CD4-positive, alpha-beta T cell treated with Interleukin-2 at 100 ng/mL for 4 hours (primary cell): ENCODE measurements around the gene ARHGEF11.
A peak's percentile ranks its signal among the peaks of the same experiment; 100 is the strongest.
"Not testable (repeated sequence)": the region's sequence is repeated elsewhere in the genome, so short reads cannot be mapped to it uniquely, and the experiment has no call there.

ENCODE experiments used
- DNase-seq: peaks from one replicate; pipeline ENCODE4 v3.0.0-alpha.2; 2020; ENCODE audit warnings: low spot score

ARHGEF11 gene

DNA sequence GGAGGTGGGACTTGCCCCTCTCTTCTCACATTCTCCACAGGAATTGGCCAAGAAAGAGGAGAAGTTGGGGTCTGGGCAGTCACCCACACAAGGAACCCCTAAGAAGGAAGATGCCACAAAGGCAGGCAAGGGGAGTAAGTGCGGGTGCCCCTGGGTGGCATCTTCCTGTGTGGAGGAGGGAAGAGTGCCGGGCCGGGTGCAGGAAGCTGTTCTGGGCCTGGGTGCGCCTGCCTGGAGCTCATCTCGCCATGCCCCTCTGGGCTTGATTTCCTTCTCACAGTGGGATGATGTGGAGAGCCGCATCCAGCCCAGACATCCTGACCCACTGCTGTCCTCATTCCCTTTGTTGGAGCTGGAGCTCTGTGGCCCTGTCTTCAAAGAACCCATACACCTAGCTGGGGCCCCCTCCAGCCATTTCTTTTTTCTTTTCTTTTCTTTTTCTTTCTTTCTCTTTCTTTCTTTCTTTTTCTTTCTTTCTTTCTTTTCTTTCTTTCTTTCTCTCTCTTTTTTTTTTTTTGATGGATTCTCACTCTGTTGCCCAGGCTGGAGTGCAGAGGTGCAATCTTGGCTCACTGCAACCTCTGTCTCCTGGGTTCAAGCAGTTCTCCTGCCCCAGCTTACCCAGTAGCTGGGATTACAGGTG, 115.8 kb downstream of the ARHGEF11 start:
- DNase-seq: no peak

DNA sequence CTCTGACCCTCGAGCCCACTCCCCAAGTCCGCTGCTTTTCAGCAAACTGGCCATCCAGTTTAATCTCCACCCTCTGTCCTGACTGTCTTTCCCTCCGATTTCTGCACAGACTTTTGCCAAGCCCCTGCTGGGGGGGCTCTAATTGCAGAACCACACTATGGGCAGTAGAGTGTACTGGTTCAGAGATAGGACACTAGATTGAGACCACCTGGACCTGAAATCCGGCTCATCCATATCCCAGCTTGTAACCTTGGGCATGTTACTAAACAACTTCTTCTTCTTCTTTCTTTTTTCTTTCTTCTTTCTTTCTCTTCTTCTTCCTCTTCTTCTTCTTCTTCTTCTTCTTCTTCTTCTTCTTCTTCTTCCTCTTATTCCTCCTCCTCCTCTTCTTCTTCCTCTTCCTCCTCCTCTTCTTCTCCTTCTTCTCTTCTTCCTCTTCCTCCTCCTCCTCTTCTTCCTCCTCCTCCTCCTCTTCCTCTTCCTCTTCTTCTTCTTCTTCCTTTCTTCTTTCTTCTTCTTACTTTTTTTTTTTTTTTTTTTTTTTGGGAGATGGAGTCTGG, 117.4 kb downstream of the ARHGEF11 start:
- no peak for DNase-seq

DNA sequence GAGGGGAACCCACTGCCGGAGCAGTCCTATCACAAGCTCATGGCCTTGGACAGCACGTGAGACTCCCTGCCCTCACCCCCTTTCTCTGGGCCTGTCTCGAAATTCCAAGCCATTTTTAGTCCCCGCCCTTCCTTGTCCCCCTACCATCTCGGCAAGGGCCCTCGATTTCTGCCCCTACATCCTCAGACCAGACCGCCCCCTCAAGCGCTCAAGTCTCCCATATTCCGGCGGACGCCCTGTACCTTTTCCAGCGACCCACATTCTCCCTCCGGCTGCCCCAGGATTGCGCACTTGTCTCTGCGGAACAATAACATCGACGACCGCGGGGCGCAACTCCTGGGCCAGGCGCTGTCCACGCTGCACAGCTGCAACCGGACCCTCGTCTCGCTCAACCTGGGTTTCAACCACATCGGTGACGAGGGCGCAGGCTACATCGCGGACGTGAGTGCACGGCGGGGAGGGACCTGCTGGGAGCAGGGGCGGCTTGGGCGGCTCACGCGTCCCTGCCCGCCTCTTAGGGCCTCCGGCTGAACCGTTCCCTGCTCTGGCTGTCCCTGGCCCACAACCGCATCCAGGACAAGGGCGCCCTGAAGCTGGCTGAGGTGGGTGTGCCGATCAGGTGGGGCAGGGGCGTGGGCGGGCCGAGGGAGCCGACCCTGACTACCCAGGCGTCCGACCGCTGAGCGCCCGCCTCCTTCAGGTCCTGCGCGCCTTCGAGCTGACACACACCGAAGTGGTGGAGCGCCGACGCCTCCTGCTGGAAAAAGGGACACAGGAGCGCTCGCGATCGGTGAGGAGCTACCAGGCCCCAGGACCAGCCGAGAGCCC, 118.1 kb downstream of the ARHGEF11 start:
- DNase-seq: peak; percentile 41

DNA sequence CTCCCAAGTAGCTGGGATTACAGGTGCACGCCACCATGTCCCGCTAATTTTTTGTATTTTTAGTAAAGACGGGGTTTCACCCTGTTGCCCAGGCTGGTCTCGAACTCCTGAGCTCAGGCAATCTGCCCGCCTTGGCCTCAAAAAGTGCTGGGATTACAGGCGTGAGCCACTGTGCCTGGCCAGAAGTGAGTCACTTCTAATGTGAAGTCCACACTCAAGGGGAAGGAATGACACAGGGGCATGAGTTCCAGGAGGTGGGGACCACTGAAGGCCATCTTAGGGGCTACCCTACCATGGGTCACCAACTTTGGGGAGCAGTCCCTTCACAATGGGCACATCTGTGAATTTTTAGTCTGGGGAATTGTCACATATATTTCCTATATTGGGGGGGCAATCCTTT, 118.8 kb downstream of the ARHGEF11 start:
- DNase-seq: not testable (repeated sequence)

DNA sequence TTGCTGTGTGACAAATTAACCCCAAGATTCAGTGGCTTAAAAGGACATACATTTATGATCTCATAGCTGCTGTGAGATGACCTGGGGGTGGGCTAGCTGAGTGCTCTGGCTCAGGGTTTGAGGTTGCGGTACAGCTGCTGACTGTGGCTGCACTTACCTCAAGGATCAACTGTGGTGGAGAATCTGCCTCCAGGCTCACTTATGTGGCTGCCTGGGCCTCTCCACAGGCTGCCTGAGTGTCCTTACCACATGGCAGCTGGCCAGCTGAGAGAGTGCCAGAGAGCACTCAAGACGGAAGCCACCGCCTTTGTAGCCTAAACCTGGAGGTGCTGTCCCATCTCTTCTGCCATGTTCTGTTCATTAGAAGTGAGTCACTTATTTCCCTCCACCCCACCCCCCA, 119.4 kb downstream of the ARHGEF11 start:
- no peak for DNase-seq

DNA sequence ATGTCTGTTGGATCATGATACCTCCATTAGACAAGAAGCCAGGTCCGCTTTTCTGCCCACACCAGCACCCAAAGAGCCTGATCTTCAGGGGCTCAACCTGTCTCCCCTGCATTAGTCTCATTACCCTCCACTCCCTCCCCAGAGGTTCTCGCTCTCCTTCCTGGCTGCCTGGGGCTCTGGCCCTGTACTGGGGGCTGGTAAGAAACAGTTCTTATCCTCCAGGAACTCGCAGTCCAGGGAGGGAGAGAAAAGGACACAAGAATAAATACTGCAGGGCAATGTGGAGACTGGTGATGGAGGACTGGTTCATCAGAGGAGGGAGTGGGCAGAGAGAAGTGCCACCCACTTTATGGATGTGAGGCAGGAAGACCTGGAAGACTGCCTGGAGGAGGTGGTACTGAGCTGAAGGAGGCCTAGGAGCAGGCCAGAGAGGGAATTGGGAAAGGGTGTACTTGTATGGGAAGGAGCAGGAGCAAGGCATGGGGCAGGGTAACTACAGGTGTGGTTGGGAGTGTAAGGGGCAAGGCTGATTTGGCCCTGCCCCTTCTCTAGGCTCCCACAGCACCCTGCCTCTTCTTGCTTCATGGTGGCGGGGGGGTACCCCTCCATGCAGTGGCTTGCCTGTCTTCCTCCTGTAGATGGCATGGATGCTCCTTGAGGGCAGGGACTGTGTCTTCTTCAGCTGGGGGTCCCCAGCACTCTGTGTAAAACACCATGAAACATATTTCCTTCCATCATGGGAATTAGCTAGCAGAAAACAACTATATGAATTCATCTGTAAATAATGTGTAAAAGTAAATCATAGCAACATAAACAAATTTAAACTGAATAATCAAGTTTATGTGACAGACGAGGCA, 120.2 kb downstream of the ARHGEF11 start:
- no peak for DNase-seq

DNA sequence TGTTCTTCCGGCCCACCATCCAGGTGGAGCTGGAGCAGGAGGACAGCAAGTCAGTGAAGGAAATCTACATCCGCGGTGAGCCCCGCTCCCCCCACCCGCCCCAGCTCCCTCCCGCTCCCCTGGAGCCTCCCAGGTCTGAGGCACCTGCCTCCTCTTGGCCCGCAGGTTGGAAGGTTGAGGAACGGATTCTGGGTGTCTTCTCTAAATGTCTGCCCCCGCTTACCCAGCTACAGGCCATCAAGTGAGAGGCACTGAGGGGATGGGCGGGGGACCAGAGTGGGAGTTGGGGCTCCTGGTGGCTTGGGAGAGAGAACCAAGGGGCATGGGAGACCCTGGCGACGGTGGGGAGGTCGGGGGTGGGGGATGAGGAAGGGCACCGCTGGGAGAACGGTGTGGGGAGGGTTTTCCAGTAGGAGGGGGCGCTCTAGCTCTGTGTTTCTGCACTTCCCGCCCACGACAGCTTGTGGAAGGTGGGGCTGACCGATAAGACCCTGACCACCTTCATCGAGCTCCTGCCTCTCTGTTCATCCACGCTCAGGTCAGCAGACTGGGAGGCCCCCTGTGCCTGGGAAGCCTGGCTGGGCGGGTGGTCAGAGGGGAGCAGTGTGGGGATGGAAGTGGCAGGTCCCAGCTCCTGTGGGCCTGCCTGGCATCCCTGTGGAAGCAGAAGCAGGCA, 120.9 kb downstream of the ARHGEF11 start:
- no peak for DNase-seq

DNA sequence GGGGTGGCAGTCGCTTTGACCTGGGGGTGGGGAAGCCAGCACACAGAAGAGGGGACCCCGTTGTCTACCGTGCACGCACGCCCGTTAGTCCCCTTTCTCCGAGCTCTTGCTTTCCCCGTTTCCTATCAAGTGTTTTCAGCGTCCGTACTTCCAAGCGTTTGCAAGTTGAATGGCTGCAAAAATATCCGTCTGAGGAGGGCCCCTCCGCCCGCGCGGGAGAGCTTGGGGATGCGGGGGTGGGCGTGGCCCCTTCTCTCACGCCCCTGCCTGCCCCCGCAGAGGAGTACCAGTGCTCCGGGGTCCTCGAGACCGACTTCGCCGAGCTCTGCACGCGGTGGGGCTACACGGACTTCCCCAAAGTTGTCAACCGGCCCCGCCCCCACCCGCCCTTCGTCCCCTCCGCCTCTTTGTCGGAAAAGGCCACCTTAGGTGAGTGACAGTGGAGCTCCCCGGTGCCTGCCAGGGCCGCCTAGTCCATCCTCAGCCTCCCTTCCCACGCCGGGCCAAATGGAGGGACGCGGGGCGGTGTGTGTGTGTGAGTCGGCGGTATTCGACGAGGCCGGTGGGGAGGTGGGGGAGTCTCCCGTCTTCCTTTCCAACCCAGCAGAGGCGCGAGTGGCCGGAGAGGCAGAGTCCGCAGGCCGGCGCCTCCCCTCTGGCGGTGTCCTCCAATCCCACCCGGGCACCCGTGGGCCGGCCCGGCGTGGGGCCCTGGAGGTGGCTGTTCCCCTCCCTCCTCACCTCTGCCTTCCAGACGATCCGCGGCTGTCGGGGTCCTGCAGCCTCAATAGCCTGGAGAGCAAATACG, 121.7 kb downstream of the ARHGEF11 start:
- DNase-seq: no peak

DNA sequence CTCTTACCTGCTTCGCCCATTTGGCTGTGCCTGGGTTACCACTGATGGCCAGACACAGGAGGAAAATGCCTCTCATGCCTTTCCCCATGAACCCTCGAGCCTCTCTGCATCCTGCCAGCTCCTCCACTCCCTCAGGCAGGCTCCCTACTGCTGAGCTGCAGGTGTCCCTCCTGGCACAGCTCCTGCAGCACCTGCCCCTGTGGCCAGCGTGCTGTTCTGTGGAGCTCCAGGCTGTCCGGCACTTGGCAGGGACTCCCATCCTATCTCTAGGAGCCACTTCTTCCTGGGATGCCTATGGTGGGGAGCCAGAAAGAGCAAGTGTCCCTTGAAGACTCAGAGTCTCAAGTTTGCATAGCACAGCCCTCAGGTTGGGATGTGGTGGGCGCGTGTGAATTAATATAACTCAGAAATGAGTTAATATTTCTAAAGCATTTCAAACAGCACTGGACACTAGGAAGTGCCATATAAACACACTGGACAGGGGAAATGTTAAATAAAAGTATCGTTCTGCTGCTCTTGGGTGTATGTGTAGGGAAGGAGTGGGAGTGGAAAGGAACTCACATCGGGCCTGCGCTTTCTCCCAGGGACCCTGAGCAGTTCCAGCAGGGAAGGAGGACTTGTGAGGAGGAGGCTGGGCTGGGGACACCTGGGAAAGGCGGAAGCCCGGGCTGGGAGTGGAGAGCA, 122.4 kb downstream of the ARHGEF11 start:
- DNase-seq: no peak

DNA sequence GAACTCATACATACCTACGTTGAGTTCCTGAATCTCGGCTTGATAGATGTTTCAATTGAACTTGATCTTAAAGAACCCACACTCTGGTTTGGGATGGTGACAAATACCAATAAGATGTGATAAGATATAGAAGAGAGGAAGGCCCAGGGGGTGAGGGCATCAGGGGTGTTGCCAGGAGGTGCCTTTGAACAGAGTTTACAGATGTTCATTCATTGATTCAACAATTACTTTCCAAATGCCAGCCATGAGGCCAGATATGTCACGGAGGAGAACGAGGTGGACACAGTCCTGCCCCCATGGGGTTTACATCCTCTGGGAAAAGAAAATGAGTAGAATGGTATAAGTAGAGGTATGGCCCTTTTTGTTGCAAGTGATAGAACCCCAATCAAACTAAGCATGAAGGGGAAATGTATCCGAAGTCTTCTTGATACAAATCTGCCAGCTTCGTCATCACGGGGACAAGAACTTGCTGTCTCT, 124.5 kb downstream of the ARHGEF11 start:
- no peak for DNase-seq

DNA sequence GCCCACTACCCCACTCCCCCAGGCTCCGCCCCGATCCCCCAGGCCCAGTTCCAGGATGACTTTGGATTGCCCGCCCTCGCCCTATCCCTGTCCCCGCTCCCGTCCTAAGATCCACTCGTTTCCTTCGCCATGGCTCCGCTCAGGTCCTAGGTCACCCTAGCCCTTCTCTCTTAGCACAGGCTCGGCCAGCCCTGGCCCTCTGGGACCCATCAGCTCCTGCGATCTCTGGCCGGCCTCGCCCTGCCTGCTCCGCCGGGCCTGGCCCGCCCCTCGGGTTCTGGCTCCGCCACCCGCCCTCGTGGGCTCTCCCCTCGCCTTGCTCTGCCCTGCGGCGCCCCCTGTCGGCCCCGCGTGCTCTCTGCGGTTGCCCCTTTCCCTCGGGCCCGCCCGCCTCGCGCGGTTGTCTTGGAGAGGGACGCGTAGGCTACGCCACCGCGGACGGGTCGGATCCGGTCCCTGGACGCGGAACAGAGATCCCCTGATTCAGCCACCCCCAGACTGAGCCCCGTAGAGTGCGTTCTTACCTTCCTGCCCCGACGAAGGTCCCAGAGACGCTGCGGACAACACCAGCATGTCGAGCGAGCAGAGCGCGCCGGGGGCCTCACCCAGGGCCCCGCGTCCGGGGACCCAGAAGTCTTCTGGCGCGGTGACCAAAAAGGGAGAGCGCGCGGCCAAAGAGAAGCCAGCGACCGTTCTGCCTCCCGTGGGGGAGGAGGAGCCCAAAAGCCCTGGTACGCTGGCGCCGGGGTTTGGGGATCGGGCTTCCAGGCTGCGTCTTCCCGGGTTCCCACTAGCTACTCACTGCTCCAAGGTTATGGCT, 125.1 kb downstream of the ARHGEF11 start, which contains the start of gene LRRC71:
Gene LRRC71, plus strand, starts transcription at position 400 of the 820 bp plus-strand sequence. Its CDS starts 172 bp downstream, at position 572.
- peak; percentile 35 for DNase-seq

DNA sequence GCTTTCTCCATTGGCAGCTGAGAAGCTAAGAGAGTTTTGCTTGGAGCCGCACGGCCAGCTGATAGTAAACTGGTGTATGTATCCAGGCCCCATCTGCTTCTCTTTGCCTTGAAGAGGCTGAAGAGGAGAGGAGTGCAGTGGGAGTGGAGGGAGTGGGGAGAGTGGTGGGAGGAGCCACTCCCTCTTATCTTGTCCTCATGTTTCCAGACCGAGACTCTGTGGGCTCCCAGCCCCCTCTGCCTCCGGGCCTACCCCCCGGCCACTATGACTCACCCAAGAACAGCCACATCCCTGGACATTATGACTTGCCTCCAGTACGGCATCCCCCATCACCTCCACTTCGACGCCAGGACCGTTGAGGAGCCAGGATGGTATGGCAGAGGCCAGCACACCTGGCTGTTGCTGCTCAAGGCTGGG, 131.1 kb downstream of the ARHGEF11 start:
- no peak for DNase-seq

DNA sequence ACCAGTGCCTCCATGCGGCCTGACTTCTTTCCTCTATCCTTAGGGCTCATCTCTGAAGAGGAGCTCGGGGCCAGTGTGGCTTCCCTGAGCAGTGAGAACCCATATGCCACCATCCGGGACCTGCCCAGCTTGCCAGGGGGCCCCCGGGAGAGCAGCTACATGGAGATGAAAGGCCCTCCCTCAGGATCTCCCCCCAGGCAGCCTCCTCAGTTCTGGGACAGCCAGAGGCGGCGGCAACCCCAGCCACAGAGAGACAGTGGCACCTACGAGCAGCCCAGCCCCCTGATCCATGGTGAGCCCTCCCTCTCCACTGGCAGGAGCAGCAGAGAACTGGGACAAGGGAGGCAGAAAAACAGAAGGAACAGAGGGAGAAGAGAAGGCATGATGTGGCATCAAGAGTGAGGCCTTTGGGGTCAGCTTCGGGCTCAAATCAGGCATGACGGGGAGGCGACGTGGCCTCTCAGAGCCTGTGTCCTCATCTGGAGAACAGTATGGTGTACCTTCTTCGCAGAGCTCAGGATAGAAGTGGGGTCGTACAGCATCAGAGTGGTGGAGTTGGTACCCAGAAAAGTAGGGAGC, 131.6 kb downstream of the ARHGEF11 start:
- DNase-seq: no peak

DNA sequence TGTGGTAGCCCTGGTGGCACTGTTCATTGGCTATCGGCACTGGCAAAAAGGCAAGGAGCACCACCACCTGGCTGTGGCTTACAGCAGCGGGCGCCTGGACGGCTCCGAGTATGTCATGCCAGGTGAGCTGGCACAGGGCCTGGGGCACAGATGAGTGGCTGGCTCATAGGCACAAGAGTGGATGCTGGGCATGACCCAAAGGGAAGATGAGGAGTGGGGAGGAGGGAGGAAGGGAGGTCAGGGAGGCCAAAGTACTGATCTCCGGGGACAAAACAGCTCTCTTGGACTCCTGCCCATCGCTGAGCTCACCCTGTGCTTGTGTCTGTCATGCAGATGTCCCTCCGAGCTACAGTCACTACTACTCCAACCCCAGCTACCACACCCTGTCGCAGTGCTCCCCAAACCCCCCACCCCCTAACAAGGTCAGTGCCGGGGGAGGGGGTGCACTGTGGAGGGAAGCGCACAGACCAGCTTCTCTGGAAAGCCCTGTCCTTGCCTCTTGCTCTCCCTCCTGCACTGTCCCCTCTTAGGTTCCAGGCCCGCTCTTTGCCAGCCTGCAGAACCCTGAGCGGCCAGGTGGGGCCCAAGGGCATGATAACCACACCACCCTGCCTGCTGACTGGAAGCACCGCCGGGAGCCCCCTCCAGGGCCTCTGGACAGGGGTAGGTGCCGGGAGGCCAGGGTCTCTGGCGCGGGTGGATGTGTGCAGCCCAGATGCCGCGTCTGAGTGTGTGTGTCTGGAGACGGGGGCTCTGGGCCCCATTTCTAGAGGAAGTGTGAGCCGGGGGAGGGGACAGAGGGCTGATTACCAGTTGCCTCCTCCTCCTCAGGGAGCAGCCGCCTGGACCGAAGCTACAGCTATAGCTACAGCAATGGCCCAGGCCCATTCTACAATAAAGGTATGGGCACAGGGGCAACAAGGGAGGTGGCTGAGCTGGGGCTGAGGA, 132.4 kb downstream of the ARHGEF11 start:
- no peak for DNase-seq

DNA sequence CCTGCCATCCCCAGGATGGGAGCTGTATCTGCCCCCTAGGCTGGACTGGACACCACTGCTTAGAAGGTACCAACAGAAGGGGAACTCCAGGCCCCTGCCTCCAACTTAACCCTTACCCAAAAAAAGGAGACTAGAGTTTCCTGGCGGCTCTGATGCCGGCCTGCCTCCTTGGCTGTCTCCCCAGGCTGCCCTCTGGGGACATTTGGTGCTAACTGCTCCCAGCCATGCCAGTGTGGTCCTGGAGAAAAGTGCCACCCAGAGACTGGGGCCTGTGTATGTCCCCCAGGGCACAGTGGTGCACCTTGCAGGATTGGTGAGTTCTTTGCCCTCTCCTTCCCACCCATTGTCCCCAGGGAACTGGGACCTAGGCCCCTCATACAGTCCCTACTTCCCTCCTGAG, 133.2 kb downstream of the ARHGEF11 start:
- no peak for DNase-seq

DNA sequence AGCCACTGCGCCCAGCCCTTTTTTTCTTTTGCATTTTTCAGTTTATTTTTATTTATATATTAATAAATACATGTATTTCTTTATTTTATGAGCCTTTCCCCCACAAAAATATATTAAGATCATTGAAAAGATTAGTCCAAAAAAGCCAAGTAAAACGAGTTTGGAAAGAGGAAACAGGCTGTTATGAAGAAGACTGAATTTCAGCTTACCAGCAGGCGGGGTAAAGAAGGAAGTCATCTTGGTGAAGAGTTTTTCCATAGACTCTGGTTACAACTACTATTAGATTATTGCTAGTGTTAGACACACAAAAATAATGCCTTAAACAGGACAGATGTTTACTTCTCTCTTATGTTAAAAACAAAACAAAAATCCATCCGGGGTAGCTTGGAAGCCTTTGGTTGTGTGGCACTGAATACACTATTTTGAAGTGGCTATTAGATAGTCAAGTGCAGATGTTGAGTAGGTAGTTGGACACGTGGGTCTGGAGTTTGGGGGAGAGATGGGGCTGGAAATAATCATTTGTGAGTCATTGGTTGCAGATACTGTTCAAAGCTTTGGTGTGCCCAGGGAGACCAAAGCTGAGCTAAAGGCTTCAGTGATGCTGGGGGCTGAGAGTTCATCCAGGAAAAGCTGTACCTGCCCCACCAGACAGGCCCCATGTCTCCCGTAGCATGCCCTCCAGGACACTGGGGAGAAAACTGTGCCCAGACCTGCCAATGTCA, 133.8 kb downstream of the ARHGEF11 start:
- no peak for DNase-seq

DNA sequence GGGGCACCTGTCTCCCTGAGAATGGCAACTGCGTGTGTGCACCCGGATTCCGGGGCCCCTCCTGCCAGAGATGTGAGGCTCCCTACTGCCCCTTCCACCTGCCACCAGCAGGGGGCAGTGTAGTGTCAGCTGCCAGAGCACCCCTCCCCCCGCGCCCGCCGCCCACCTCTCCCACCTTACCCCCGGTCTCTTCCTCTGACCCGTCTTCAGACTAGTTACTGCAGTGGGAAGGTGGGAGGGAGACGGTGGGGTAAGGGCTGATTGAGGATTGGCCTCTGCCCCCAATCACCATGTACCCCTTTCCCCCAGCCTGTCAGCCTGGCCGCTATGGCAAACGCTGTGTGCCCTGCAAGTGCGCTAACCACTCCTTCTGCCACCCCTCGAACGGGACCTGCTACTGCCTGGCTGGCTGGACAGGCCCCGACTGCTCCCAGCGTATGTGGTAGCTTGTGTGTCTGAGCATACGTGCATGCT, 135.2 kb downstream of the ARHGEF11 start:
- peak; percentile 50 for DNase-seq
